Measurements from ENCODE around the gene LRRC2. TPM values are rescaled to one million over a fixed set of nuclear protein-coding genes. Genes with fewer than 3 reads are reported as not detected.

The LRRC2 gene
- total RNA-seq, 1 experiment from 2014 or later: 2.6 TPM

DNA sequence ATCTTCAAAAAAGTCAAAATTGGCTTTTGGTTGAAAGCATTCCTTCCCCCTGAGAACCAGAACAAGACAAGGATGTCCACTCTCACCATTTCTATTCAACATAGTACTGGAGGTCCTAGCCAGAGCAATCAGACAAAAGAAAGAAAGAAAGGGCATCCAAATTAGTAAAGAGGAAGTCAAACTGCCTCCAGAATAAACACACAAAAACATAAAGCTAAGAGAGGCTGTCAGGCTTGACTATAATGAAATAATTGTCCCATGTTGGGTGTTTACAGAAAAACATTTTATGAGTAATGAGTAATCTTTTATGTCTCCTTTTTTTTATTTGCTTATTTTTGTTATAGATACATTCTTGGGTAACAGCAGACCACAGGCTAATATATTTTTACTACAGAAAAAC is 27.9 kb upstream of the LRRC2 start:
- Histone ChIP-seq H4K91ac (ENCODE audit: insufficient read length, low read depth, low read length) (no peak overlapping the region), H3T11ph (ENCODE audit: low read length) (no peak overlapping the region), H3K79me2 (ENCODE audit: insufficient read depth, low read length) (no peaks in the 10 kb centered on the region), H2BK12ac (ENCODE audit: insufficient read length, low read depth, low read length) (no peak overlapping the region), H4K5ac (ENCODE audit: insufficient read length, low read depth, low read length) (no peak overlapping the region), H2AK5ac (ENCODE audit: insufficient read length, low read length) (no peak overlapping the region), H3K9me3 (ENCODE audit: control insufficient read depth, low read depth, low read length) (no peaks in the 10 kb centered on the region), H3K27me3 (ENCODE audit: insufficient read depth, low read length) (no peaks in the 10 kb centered on the region), H3K4ac (ENCODE audit: low read depth, low read length) (no peak overlapping the region), H2BK120ac (ENCODE audit: low read depth, low read length, poor library complexity, severe bottlenecking) (no peak overlapping the region), H2BK20ac (ENCODE audit: low read depth, low read length, poor library complexity, severe bottlenecking) (no peak overlapping the region), H3K56ac (ENCODE audit: insufficient read length, low read depth, low read length) (no peak overlapping the region), H3K4me1 (ENCODE audit: insufficient read depth, low read length) (peaks cover 11% of the 10 kb centered on the region; the same call in 1 of the 2 replicates), H3K23me2 (ENCODE audit: insufficient read length, low read depth, low read length, poor library complexity, severe bottlenecking) (no peaks in the 10 kb centered on the region), H2AFZ (ENCODE audit: low read length) (no peak overlapping the region), H3K23ac (ENCODE audit: insufficient read length, low read depth, low read length) (no peak overlapping the region), H3K4me2 (ENCODE audit: insufficient read depth, insufficient read length, low read length) (no peak overlapping the region), H3K14ac (ENCODE audit: insufficient read depth, low read length) (no peak overlapping the region), H3K9ac (ENCODE audit: extremely low read depth, insufficient read length, low read length) (no peak overlapping the region), H3K18ac (ENCODE audit: insufficient read length, low read depth, low read length) (no peak overlapping the region), H2BK5ac (ENCODE audit: insufficient read length, low read length) (no peak overlapping the region), H2BK15ac (ENCODE audit: low read depth, low read length) (no peak overlapping the region), H3K27ac (ENCODE audit: insufficient read length, low read depth, low read length) (no peak overlapping the region), H3K79me1 (ENCODE audit: insufficient read depth, low read depth, low read length, poor library complexity, severe bottlenecking) (no peaks in the 10 kb centered on the region), H4K8ac (replicated peaks; ENCODE audit: insufficient read length, low read depth, low read length) (no peak overlapping the region), H4K20me1 (ENCODE audit: control insufficient read depth, insufficient read depth, insufficient read length) (no peaks in the 10 kb centered on the region)
- Mint-ChIP-seq H3K27ac (no peak overlapping the region), H3K4me3 (no peak overlapping the region), H3K4me1 (peaks cover 28 to 33% of the 10 kb centered on the region in 2 experiments), H3K36me3 (ENCODE audit: insufficient read depth in 1 of 3, low read depth in 3 of 3) (peaks cover 28 to 40% (median 34%) of the 10 kb centered on the region in 3 experiments), H3K27me3 (ENCODE audit: low read depth) (peaks cover 12% of the 10 kb centered on the region), H3K9me3 (peaks cover 37 to 44% of the 10 kb centered on the region in 2 experiments)
- no peak for DNase-seq
- TF ChIP-seq, protein P1, sequence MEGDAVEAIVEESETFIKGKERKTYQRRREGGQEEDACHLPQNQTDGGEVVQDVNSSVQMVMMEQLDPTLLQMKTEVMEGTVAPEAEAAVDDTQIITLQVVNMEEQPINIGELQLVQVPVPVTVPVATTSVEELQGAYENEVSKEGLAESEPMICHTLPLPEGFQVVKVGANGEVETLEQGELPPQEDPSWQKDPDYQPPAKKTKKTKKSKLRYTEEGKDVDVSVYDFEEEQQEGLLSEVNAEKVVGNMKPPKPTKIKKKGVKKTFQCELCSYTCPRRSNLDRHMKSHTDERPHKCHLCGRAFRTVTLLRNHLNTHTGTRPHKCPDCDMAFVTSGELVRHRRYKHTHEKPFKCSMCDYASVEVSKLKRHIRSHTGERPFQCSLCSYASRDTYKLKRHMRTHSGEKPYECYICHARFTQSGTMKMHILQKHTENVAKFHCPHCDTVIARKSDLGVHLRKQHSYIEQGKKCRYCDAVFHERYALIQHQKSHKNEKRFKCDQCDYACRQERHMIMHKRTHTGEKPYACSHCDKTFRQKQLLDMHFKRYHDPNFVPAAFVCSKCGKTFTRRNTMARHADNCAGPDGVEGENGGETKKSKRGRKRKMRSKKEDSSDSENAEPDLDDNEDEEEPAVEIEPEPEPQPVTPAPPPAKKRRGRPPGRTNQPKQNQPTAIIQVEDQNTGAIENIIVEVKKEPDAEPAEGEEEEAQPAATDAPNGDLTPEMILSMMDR (conservative IDR thresholded peaks at IDR 0.05): no peak
